ENCODE results near the gene BCL2L14.
A peak's percentile ranks its signal among the peaks of the same experiment; 100 is the strongest.

Gene BCL2L14, protein sequence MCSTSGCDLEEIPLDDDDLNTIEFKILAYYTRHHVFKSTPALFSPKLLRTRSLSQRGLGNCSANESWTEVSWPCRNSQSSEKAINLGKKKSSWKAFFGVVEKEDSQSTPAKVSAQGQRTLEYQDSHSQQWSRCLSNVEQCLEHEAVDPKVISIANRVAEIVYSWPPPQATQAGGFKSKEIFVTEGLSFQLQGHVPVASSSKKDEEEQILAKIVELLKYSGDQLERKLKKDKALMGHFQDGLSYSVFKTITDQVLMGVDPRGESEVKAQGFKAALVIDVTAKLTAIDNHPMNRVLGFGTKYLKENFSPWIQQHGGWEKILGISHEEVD

DNA sequence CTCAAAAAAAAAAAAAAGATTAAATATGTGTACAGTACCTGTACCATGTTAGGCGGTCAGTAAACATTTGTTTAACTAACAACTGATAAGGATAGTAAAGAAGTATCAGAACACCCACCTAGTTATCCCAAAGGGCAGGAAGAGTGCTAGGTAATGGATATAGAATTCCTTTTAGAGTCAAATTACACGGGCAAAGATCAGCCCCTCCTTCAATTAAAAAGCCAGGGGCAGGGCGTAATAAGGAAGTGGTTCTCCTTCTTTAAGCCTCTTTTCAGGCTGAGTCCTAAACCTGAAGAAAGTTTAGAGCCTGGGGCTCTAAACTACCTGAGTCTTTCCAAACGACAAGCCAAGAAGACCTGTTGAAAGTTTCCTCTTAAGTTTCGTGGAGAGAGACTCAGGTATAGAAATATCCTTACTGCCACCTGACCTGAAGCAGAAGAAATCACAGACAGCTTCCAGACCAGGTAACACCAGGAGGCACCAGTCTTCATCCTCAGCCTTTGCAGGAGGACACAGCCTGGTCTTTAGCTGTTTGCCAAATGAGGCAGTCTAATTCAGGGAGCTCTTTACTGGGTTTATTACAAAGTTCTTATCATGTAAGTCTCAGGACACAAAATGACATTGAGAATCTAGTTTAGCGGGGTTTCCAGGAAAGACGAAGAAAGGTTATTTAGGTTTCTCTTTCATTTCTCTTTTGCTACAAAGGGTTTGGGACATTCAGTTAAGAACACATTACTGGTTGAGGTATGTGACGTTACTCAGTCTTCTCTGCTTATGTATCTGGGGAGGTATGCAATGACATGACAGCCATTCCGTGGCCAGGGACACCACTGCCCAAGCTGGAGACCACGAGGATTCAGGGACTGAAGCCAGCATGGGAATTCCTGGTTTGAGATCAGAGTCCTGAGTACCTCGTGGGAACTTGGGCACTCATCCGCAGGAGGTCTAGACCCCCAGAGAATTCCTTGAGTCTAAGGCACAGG lies at the start of gene BCL2L14:
Gene BCL2L14 (plus strand): TSS at position 266 of the 983 bp plus-strand sequence. CDS start 8,367 bp downstream, outside the sequence.
- Histone ChIP-seq H3K27ac (no peak within 1 kb of the TSS), H3K27me3 (no peaks in the 10 kb centered on the region), H4K20me1 (no peaks in the 10 kb centered on the region), H3K4me2 (0 out of 22 replicates have a peak within 1 kb of the TSS, but pooled peaks of 1 of the 11 experiments have one; percentile 17), H3K4me1 (peaks cover 0 to 14% (median 0%) of the 10 kb centered on the region in 10 experiments; a peak in 1 of 20 replicates), H3K9ac (no peak within 1 kb of the TSS), H3K4me3 (no peak within 1 kb of the TSS), H3K9me3 (replicated peaks in 1 of 11) (no peaks in the 10 kb centered on the region), H3K36me3 (no peaks in the 10 kb centered on the region)
- TF ChIP-seq Cebpa-rat (IDR thresholded peaks at IDR 0.05): no peak

DNA sequence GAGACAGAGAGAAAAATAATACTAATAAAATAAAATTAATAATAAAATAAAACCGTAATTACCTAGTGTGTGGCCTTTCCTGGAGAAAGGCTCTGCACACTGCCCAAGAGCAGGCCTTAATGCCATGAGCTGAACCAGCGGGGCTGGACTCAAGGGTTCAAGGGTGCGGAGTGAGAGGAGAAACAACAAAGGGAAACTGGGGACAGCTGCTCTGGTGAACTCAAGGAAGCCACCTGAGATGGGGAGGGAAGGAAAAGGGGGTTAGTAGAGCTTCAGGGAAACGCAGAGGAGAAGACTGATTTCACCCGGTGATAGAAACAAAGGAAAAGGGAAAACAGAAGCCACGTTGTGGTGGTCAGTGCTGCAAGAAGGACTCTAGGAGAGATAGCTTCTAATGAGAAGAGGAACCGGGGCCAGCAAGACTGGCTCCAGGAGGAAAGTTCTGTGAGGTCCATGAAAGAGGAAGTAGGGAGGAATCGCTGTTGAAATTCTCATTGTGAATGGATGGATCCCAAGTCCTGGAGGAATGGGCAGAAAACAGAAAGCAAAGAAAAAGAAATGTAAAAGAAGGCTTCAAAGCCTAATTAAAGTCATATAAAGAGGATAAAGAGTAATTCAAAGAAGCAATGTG lies 48.3 kb upstream of the BCL2L14 start:
- Histone ChIP-seq H3K27ac (no peak overlapping the region), H3K4me3 (no peak overlapping the region), H3K9ac (no peak overlapping the region), H3K4me2 (peak overlapping the region in 4 of 11 experiments; percentile 26 to 74 (median 62); a peak in 6 of 22 replicates), H4K20me1 (no peaks in the 10 kb centered on the region), H3K36me3 (no peaks in the 10 kb centered on the region), H3K9me3 (replicated peaks in 1 of 11) (peaks cover 0 to 19% (median 10%) of the 10 kb centered on the region in 11 experiments; a peak in 19 of 22 replicates), H3K27me3 (no peaks in the 10 kb centered on the region), H3K4me1 (peaks cover 1 to 31% (median 7%) of the 10 kb centered on the region in 10 experiments; a peak in 19 of 20 replicates)
- TF ChIP-seq Cebpa-rat (IDR thresholded peaks at IDR 0.05): no peak

DNA sequence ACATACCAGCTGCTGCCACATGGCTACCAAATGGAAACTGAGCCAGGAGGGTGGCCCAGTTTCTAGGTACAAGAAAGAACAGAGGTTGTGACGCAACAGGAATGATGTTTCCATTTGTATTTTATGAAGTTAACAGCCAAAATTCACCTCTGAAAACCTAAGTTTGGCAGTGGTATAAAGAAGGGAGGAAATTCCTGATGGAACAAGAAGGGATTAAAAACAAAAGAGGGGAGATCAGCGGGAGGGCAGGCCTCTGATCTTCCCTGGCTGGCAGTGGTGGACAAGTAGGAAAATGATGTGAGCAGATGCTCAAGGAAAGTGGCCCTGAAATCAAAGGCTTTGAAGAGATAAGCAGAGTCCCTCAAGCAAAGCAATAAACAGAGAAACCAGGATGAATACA lies 47.3 kb upstream of the BCL2L14 start:
- Histone ChIP-seq H4K20me1 (no peaks in the 10 kb centered on the region), H3K36me3 (no peaks in the 10 kb centered on the region), H3K4me2 (0 out of 22 replicates have a peak overlapping the region, but pooled peaks of 1 of the 11 experiments have one; percentile 74), H3K4me1 (peaks cover 0 to 40% (median 2%) of the 10 kb centered on the region in 10 experiments; a peak in 9 of 20 replicates), H3K27me3 (no peaks in the 10 kb centered on the region), H3K9me3 (replicated peaks in 1 of 11) (peaks cover 0 to 19% (median 10%) of the 10 kb centered on the region in 11 experiments; a peak in 19 of 22 replicates), H3K9ac (no peak overlapping the region), H3K27ac (no peak overlapping the region), H3K4me3 (no peak overlapping the region)
- TF ChIP-seq Cebpa-rat (IDR thresholded peaks at IDR 0.05): no peak

DNA sequence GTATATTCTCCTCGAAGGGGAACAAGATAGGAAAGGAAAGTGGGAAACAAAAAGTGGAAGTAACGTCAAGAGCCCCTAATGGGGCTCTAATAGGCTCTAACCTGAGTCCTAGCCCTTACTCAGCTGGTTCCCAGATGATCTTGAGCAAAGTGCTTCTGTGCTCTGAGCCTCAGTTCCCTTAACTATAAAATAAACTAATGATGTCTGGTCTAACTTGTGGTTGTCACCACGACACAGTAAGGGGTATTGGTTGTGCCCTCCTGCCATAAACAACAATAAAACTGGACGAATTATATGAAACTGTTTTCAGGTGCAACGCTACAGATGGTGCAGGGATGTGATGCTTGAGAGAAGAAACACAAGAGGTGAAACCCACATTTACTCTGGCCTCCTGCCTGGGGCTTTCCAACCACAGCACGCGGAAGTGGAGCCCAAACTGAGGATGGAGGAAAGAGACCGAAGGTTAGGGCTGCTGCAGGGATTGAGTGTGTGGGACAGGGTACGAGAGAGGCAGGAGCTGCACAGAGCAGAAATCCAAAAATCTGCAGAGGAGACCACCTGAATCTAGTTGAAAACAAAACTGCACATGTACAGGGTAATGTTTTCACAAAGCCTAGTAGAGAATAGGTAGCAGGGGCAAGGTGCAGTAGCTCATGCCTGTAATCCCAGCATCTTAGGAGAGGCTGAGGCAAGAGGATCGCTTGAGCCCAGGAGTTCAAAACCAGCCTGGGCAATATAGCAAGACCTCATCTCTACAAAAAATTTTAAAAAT lies 45.6 kb upstream of the BCL2L14 start:
- no peak for TF ChIP-seq Cebpa-rat (IDR thresholded peaks at IDR 0.05)
- no peak overlapping the region for H3K27ac ChIP-seq
- no peak overlapping the region for H3K4me3 ChIP-seq
- H3K36me3 ChIP-seq: no peaks in the 10 kb centered on the region
- H3K9ac ChIP-seq: no peak overlapping the region
- H3K27me3 ChIP-seq: no peaks in the 10 kb centered on the region
- H3K4me1 ChIP-seq: peaks cover 0 to 51% (median 2%) of the 10 kb centered on the region in 10 experiments; a peak in 9 of 20 replicates
- no peaks in the 10 kb centered on the region for H4K20me1 ChIP-seq
- peak overlapping the region in 2 of 11 experiments; percentile 11; a peak in 2 of 22 replicates for H3K4me2 ChIP-seq
- peaks cover 0 to 19% (median 10%) of the 10 kb centered on the region in 11 experiments; a peak in 19 of 22 replicates for H3K9me3 ChIP-seq (replicated peaks in 1 of 11)

DNA sequence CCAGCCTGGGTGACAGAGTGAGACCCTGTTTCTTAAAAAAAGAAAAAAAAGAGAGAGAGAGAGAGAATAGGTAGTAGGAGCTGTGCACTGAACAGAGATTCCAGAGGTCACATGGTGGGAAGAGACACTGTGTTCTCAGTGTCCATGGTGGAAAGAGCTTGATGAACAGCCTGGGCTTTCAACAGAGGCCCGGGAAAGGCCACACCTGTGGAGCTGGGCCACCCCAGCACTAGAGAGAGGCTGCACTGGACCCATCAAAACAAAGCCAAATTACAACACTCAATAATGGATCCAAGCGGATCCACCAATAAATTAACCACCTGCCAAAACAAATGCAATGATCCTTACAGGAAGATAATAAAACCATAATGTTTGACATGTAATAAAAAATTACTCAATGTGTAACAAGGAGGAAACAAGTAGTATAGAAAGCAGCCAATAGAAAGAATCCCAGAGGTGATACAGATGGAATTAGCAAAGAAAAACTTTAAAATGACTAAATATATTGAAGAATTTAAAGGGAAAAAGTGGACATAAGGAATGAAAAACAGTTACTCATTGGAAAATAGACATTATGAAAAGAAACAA lies 44.8 kb upstream of the BCL2L14 start:
- no peak for TF ChIP-seq Cebpa-rat (IDR thresholded peaks at IDR 0.05)
- Histone ChIP-seq H3K4me1 (peaks cover 0 to 59% (median 2%) of the 10 kb centered on the region in 10 experiments; a peak in 9 of 20 replicates), H3K9me3 (replicated peaks in 1 of 11) (peaks cover 0 to 19% (median 10%) of the 10 kb centered on the region in 11 experiments; a peak in 19 of 22 replicates), H3K4me3 (no peak overlapping the region), H3K36me3 (no peaks in the 10 kb centered on the region), H3K27me3 (no peaks in the 10 kb centered on the region), H3K4me2 (no peak overlapping the region), H4K20me1 (no peaks in the 10 kb centered on the region), H3K27ac (no peak overlapping the region), H3K9ac (no peak overlapping the region)

DNA sequence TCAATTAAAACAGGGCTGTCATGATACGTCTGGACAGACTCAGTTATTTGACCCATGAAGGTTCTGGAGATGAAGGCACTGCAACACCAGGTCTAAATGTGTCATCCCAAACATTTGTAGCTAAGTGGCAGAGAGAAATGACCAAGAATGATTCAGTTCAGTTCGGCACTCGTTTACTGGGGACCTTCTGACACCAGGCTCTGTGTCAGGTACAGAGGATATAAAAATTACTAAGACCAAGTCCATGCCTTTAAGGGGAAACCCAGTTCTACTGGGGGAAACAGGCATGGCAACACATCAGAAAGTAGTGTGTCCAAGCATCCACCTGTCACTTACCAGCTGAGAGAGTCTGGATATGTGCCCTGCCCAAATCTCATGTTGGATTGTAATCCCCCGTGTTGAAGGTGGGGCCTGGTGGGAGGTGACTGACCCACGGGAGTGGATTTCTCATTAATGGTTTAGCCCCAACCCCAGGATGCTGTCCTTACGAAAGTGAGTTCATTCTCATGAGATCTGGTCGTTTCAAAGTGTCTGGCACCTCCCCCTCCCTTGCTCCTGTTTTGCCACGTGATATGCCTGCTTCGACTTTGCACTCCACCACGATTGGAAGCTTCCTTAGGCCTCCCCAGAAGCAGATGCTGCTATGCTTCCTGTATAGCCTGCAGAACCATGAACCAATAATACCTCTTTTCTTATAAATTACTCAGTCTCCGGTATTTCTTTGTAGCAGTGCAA lies 41.9 kb upstream of the BCL2L14 start:
- H3K4me3 ChIP-seq: no peak overlapping the region
- peak overlapping the region in 2 of 11 experiments; percentile 16 to 54; a peak in 3 of 22 replicates for H3K4me2 ChIP-seq
- peaks cover 19 to 59% (median 20%) of the 10 kb centered on the region in 10 experiments for H3K4me1 ChIP-seq
- TF ChIP-seq Cebpa-rat (IDR thresholded peaks at IDR 0.05): no peak
- H3K9me3 ChIP-seq (replicated peaks in 1 of 11): peaks cover 0 to 19% (median 10%) of the 10 kb centered on the region in 11 experiments; a peak in 19 of 22 replicates
- no peak overlapping the region for H3K27ac ChIP-seq
- H3K36me3 ChIP-seq: no peaks in the 10 kb centered on the region
- H4K20me1 ChIP-seq: no peaks in the 10 kb centered on the region
- no peaks in the 10 kb centered on the region for H3K27me3 ChIP-seq
- H3K9ac ChIP-seq: no peak overlapping the region

DNA sequence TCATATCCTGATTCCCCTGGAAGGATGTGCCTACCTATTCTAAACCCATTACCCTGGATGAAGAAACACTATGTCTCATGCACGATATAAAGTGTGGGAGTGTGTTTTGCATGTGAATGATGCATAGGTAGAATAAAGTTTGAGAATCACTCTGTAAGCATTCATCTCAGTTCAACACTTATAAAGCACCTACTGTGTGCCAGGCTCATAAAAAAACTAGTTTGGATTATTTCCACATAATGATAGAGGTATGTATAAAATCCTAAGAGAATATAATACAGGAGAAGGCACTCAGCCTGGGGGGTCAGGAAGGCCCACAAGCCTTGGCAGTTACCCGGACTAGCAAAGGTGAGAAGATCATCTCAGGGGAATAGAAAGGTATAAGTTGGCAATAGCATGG lies 41.1 kb upstream of the BCL2L14 start:
- H3K9ac ChIP-seq: no peak overlapping the region
- H3K4me3 ChIP-seq: no peak overlapping the region
- no peak for TF ChIP-seq Cebpa-rat (IDR thresholded peaks at IDR 0.05)
- no peak overlapping the region for H3K27ac ChIP-seq
- H3K27me3 ChIP-seq: no peaks in the 10 kb centered on the region
- peaks cover 19 to 59% (median 20%) of the 10 kb centered on the region in 10 experiments for H3K4me1 ChIP-seq
- H4K20me1 ChIP-seq: no peaks in the 10 kb centered on the region
- no peak overlapping the region for H3K4me2 ChIP-seq
- peaks cover 0 to 19% (median 10%) of the 10 kb centered on the region in 11 experiments; a peak in 19 of 22 replicates for H3K9me3 ChIP-seq (replicated peaks in 1 of 11)
- no peaks in the 10 kb centered on the region for H3K36me3 ChIP-seq
